ENCODE measurements around the gene LAMA3.

DNA sequence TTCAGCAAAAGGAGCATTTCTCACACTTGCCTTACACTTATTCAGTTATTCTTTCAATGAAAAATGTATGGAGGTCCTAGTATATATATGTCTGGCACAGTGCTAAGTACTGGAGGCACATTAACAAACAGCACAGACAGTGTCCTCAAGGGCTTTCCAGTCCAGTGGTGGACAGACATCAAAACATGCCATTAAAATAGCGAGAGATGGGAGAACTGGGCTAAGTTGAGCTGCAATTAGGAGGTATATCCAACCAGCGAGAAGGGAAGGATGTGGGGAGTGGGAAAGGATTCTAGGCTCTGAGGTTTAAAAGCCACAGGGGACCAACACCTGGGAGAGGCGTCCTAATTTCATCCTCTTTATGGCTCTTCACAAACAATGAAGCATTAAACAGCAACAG, 197.8 kb downstream of the LAMA3 start:
- no peak for TF ChIP-seq REST (IDR thresholded peaks at IDR 0.05; ENCODE audit: borderline replicate concordance)
- TF ChIP-seq EZH2 (IDR thresholded peaks at IDR 0.05; ENCODE audit: borderline replicate concordance, insufficient read depth, low read length, poor library complexity, severe bottlenecking) = no peak
- TF ChIP-seq, protein P1, sequence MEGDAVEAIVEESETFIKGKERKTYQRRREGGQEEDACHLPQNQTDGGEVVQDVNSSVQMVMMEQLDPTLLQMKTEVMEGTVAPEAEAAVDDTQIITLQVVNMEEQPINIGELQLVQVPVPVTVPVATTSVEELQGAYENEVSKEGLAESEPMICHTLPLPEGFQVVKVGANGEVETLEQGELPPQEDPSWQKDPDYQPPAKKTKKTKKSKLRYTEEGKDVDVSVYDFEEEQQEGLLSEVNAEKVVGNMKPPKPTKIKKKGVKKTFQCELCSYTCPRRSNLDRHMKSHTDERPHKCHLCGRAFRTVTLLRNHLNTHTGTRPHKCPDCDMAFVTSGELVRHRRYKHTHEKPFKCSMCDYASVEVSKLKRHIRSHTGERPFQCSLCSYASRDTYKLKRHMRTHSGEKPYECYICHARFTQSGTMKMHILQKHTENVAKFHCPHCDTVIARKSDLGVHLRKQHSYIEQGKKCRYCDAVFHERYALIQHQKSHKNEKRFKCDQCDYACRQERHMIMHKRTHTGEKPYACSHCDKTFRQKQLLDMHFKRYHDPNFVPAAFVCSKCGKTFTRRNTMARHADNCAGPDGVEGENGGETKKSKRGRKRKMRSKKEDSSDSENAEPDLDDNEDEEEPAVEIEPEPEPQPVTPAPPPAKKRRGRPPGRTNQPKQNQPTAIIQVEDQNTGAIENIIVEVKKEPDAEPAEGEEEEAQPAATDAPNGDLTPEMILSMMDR (IDR thresholded peaks at IDR 0.05; ENCODE audit: poor library complexity, severe bottlenecking) = no peak
- no peak for TF ChIP-seq POLR2AphosphoS5 (IDR thresholded peaks at IDR 0.05)
